Measurements from ENCODE around the gene SMYD3.

- TF ChIP-seq POLR2A (IDR thresholded peaks at IDR 0.05) (no peak), CTCF (IDR thresholded peaks at IDR 0.05) (no peak)
Measured at GRCh38 chr1:246096356-246096755, 410.7 kb downstream of the SMYD3 start.
